GM21447 (cell line): Measurements from ENCODE around the gene COL4A6.
"Not testable (repeated sequence)": the region's sequence is repeated elsewhere in the genome, so short reads cannot be mapped to it uniquely, and the experiment has no call there.

Experiments used
- ATAC-seq: cut with Tn5 transposase; IDR thresholded peaks from one replicate; pipeline ENCODE4 v1.9.1; 2021; ENCODE audit not compliant: unreplicated experiment

The COL4A6 gene

DNA sequence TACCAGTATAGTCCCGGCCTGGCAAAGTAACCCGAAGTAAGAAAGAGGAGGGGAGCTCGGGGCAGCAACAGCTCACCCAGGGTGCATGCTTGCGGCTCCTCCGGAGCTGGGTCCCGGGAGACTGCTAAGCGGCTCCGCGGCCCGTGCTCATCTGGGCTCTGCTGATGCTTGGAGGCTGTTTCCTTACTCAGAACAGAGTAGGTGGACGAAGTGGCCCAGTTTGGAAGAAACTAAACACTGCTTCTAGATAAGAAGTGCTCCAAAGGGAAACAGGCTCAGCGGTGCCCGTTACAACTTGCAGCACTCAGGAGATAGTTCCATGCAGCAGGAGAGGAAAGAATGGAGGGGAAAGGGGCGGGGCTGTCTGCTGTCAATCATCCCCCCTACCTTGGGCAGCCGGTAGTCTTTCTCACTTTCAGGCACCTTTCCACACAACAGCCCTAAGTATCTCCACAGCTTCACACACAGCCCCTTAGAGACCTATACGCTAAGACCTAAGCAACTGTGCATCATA lies at the start of gene COL4A6:
Gene COL4A6, minus strand, starts transcription at position 313 of the 514 bp plus-strand sequence. Its CDS starts 226 bp downstream, at position 87.
- ATAC-seq, result no peak

DNA sequence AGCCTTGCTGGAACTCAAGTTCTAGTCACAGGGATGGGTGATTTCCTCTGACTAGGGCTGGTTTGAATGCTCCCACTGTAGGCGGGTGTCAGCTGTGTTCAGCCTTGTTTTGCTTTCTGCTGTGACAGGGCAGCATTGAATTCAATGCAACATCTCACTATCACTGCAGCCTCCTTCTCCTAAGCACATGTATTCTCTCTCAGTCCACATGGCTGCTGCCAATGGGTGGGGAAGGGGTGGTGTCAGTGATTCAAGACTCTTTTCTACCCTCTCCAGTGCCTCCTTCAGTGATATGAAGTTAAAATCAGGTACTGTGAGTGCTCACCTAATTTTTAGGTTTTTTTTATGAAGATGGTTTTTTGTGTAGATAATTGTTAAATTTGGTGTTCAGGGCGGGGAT lies 47.7 kb upstream of the COL4A6 start:
- no peak for ATAC-seq

- ATAC-seq, result no peak
Observed at GRCh38 chrX:108484251-108484650, 46.0 kb upstream of the COL4A6 start.

- ATAC-seq, result not testable (repeated sequence)
Observed at GRCh38 chrX:108481528-108481927, 43.3 kb upstream of the COL4A6 start.

DNA sequence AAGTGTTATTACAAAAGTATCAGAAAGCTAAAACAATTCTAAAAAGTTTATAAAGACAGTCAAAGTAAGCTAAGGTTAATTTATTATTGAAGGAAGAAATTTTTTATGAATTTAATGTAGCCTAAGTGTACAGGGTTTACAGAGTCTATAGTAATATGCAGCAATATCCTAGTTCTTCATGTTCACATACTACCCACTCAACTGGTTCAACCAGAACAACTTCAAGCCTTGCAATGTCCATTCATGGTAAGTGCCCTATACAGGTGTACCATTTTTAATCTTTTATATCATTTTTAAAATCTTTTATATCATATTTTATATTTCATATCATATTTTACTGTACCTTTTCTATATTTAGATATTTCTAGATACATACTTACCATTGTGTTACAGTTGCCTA lies 35.8 kb upstream of the COL4A6 start:
- no peak for ATAC-seq

DNA sequence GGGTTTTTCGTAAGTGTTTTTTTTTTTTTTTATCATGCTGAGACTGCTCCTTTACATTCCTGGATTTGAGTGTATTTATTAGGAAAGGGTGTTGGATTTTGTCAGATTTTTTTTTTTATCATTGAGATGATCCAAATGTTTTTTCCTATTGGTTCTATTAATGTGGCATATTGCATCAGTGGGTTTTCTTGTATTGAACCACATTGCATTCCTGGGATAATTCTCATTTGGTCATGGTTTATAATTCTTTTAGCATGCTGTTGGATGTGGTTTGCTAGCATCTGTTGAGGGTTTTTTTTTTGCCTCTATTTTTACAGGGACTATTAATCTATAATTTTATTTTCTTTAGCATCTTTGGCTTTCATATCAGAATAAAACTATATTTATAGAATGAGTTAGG lies 30.3 kb upstream of the COL4A6 start:
- ATAC-seq, result no peak

- no peak for ATAC-seq
Observed at GRCh38 chrX:108464604-108465003, 26.4 kb upstream of the COL4A6 start.

DNA sequence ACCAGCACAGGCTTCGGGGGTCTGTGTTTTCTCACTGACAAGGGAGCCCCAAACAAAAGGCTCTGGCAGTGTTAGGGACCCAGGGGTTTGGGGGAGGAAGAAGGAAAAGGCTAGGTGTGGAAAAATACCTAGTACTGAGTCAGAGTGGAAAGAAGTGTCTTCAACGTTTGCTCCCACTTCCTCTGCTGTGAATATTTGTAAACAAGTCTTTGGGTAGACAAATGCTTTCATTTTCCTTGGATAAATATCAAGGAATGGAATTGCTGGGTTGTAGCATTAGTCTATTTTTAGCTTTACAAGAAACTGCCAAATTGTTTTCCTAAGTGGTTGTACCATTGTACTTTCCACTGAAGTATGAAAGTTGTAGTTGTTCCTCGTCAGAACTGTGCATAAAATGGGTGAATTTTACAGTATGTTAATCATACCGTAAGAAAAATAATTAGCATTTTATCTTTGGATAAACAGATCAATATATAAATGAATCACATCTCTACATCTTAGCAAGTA lies 18.8 kb upstream of the COL4A6 start:
- ATAC-seq, result no peak

DNA sequence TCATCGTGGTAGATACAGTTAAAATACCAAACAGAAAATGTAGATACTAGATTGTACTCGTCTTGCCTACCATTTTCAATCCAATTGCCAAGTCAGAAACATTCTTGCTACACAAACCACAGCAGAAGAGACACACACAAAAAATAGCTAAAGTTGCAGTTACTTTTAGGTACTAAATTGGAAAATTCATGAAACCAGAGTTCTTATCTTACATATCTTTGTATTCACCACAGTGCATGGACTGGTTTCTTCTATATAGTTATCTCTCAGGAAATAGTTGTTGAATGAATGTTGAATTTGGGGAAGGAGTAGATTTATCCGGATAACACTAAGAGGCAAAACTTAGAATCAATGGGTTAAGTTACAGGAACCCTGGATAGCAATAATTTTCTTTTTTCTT lies 15.6 kb upstream of the COL4A6 start:
- ATAC-seq, result no peak

DNA sequence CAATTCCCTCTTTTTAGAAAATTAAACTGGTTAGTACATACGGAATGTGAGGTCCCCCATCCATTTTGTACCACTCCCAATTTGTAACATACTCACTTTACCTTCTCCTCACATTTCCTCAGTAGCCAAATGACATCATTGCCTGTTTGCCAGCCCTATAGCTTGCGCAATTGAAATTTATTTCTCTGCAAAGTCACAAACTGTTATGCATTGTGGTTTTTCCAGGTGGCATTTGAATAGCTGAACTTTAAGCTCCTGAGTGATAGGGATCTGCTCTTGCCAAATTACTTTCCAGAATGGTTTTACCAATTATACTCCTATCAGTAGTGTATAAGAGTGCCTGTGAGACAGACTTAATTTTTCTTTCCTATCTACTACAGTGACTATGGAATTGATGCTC lies 9.1 kb upstream of the COL4A6 start:
- ATAC-seq, result no peak

DNA sequence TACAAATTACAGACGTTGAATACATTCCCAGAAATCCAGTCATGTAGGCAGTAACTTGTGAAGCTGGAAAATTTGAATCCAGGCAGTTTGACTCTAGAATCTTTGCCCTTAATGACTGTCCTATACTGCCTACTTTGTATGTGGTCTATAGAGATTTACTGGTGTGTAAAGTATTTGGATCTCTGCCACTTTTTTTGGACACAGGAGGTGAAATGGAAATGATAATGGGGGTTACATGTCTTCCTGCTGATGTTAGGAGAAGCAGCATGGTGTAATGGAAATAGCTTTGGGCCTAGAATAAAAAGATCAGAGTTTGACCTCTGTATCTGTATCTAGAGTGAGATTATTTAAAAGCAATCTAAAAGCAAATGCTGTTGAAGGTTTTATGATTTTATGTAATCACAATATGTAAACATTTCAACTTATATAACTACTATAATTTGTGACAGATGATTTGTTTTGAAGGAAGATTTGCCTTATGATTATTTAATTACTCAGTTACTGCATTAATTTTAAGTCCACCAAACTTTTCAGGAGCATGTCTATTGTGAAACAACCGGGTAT lies 4.8 kb upstream of the COL4A6 start:
- no peak for ATAC-seq

GRCh38 chrX:108439961-108440696 lies 1.9 kb upstream of the COL4A6 start:
- no peak for ATAC-seq

DNA sequence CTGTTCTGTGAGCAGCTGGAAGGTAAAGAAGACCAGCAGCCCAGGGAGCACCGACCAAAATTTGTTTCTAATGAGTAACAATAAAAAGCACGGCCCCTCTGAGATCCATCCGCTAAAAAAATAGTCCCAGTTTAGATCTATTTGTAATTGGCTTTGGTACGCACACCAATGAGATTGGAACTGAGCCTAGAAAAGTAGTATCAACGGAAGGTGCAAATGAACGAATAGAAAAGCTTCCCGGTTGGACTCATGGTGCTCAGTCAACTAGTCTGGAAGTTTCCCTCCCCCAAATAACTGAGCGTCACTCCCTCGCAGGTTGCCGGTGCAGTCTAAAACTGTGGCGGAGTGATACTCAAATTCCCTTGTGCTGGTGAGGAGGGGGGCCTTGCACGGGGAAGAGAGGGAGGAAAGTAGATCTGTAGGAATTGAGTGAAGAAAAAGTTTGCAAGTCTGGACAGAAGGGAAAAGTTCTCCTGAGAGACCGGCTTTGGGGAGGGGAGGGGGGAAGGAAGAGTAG lies 1.3 kb upstream of the COL4A6 start, which contains the start of gene COL4A5:
Gene COL4A5, plus strand, starts transcription at position 413 of the 517 bp plus-strand sequence. CDS start 288 bp downstream, outside the sequence.
- ATAC-seq, result no peak

DNA sequence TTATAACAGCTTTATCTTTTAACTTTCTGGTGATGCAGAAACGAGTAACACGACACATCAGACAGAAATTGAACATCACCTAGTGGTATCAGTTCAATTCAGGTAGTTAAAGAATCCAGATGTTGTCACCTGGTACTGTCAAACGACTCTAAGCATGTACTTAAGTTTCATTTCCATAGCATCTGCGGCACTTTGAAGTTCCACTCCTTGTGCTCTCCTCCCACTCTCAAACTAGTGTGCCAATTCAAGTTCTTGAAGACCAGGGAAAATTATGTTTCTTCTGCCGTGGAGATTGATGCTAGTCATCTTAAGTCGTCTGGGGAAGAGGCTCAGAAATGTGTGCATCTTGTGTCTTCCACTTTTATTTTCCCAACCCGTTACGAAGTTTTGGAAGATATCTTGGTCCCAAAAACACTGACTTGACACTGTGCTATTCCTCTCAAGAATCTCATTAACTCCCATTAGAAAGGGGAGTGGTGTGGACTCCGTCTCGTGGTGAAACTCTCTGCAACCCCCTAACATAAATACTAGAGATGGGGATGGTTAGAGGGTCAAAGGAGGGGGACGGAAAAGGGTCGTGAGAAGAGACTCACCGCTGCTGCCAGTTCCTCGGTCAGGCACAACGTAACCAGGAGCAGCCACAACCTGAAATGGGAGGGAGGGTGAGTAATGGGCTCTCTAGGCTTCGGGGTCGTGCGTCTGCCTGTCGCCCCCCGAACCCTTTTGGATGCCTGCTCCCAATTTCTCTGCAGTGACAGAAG lies 693 bp downstream of the COL4A6 start:
- ATAC-seq, result no peak

DNA sequence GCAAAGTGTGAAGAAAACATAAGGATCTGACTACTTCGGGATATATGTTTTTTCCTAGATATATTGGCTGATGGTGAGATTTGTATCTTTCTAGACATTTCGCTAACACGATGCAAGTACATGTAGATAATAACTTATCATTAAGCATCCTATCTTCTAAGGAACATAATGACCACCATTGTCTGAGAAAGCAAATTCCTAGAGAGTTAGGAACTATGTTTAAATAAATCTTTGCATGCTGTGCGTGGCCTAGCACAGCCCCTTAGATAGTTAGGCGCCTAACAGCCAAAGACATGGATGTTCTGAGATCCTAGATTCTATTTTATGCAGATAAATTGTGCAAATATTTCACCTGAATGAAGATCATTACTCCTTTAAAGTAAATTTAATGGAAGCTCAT lies 3.0 kb downstream of the COL4A6 start:
- ATAC-seq, result no peak

- ATAC-seq, result no peak
Observed at GRCh38 chrX:108426262-108426661, 12.0 kb downstream of the COL4A6 start.

GRCh38 chrX:108420481-108420880 lies 17.7 kb downstream of the COL4A6 start:
- ATAC-seq, result no peak

DNA sequence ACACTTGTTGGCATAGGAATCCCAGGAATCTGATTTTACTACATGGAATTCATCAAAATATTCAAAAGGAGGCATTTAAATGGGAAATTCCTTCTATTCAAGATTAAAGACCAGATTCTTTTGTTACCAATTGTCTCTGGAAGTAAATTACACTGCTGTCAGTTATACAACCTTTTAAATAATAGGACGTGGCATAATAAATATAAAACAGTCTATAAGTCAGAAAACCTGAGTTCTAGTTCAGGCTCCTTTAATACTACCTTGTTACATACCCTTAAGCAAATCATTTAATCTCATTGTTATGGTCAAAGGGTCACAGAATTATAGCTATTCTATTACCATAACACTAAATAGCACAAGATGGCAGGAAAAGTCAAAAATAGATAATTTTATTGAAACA lies 18.8 kb downstream of the COL4A6 start:
- no peak for ATAC-seq

DNA sequence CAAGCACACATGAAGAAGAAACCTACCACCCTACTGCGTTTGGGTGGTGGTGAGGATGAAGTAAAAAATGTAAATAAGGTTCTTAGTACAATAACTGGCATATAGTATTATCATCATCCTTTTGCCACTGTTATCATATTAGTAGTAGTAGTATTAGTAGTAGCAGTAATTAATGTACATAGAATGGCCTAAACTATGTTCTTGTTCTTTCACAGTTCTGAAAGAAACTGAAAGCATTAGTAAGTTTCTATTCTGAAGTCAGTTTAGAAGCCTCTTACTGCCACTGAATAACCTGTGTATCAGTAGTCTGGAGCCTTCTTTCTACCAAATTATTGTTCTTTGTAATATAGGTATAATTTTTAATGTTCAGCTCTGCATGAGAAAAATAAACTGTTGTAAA lies 21.0 kb downstream of the COL4A6 start:
- ATAC-seq, result no peak

DNA sequence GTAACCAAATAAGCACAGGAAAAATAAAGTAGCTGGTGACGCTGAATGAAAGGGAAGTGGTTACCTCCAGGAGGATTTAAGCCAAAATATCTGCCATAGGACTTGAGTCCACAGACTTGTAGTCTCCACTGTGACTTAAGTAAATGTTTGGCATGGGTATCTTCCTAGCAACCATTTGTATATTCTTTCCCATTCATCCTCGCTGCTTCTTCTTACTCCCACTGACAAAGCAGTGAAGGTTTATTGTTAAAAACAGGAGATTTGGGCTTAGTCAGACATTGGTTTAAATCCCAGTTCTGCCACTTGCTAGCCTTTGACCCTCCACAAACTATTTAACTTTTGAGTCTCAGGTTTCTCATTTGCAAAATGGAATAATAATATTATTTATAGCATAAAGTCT lies 22.3 kb downstream of the COL4A6 start:
- no peak for ATAC-seq

- no peak for ATAC-seq
Observed at GRCh38 chrX:108415146-108415545, 23.1 kb downstream of the COL4A6 start.
